Panc1 (cell line): ENCODE results near the gene USP19.

ENCODE experiments used
- POLR2AphosphoS5 ChIP-seq: IDR thresholded peaks from 2 replicates; pipeline ENCODE4 v1.6.1; 2012; ENCODE audit warnings: mild to moderate bottlenecking, low read depth, low read length, moderate library complexity
- TF ChIP-seq, protein P1 (sequence below): fragments of 450-650 bp; IDR thresholded peaks from 2 replicates; pipeline ENCODE4 v1.5.1; 2017; ENCODE audit warnings: mild to moderate bottlenecking

DNA sequence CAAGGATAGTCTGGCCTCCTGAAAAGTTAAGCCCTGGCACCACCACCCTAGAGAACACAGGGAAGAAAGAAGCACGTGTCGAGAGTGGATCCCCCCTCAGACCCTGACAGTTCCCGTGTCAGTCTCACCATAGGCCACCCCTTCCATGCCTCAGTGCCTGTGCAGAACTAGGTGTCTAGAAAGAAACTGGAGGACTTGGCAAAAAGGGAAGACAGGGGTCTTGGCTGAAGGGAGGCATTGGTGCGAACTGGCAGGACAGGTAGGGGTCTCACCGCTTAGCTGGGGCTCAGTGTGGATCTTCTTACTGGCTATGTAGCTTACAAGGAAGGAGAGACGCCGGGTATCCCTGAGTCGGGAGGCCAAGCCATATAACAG is 16.6 kb downstream of the USP19 start:
- TF ChIP-seq POLR2AphosphoS5 = no peak
- TF ChIP-seq, protein P1, sequence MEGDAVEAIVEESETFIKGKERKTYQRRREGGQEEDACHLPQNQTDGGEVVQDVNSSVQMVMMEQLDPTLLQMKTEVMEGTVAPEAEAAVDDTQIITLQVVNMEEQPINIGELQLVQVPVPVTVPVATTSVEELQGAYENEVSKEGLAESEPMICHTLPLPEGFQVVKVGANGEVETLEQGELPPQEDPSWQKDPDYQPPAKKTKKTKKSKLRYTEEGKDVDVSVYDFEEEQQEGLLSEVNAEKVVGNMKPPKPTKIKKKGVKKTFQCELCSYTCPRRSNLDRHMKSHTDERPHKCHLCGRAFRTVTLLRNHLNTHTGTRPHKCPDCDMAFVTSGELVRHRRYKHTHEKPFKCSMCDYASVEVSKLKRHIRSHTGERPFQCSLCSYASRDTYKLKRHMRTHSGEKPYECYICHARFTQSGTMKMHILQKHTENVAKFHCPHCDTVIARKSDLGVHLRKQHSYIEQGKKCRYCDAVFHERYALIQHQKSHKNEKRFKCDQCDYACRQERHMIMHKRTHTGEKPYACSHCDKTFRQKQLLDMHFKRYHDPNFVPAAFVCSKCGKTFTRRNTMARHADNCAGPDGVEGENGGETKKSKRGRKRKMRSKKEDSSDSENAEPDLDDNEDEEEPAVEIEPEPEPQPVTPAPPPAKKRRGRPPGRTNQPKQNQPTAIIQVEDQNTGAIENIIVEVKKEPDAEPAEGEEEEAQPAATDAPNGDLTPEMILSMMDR = no peak
